GM10248 (cell line): ENCODE results near the gene RNF130.
"Not testable (repeated sequence)": the region's sequence is repeated elsewhere in the genome, so short reads cannot be mapped to it uniquely, and the experiment has no call there.

Experiments used
- CTCF ChIA-PET: fragments of 300-600 bp; sonication (Branson Sonifier 250); formaldehyde crosslinking; extraction: SDS; loops from one replicate; lab custom pipeline; 2021; ENCODE audit warnings: antibody characterized with exemption; lab: Yijun Ruan, JAX
- POLR2A ChIA-PET: fragments of 350-650 bp; sonication (Branson Sonifier 250); formaldehyde crosslinking; extraction: SDS; loops from one replicate; lab custom pipeline; 2020; ENCODE audit warnings: antibody characterized with exemption; lab: Yijun Ruan, JAX
- DNase-seq: peaks from one replicate; pipeline ENCODE4 v3.0.0; 2012; ENCODE audit errors: extremely low spot score
- CTCF ChIP-seq: IDR thresholded peaks from 2 replicates; pipeline ENCODE4 v1.5.1; 2012; ENCODE audit warnings: mild to moderate bottlenecking, low read depth; ENCODE audit errors: extremely low read depth, missing control alignments, control extremely low read depth

The RNF130 gene

GRCh38 chr5:180026734-180027458 lies 44.7 kb downstream of the RNF130 start:
- DNase-seq, result no peak
- CTCF ChIA-PET, result interaction anchor here (2.6 kb wide), 1 partner anchor 13 kb away, joined by 6 read pairs; no protein-coding TSS in a partner anchor
- TF ChIP-seq CTCF, result no peak
- POLR2A ChIA-PET, result no interaction called here

- no peak for TF ChIP-seq CTCF
- CTCF ChIA-PET, result no interaction called here
- DNase-seq, result no peak
- POLR2A ChIA-PET, result no interaction called here
These were observed 45.2 kb downstream of the RNF130 start for GRCh38 chr5:180026320-180026719.

- ChIA-PET POLR2A (no interaction called here), CTCF (interaction anchor here (0.9 kb wide), 1 partner anchor 9 kb away, joined by 3 read pairs; no protein-coding TSS in a partner anchor)
These were observed 49.7 kb downstream of the RNF130 start for GRCh38 chr5:180021900-180022299.

GRCh38 chr5:180020176-180020575 lies 51.4 kb downstream of the RNF130 start:
- ChIA-PET POLR2A (no interaction called here), CTCF (no interaction called here)
- TF ChIP-seq CTCF, result no peak
- DNase-seq, result no peak

More at GRCh38 chr5:180021900-180022299, 49.7 kb downstream of the RNF130 start:
- DNase-seq, result no peak
- TF ChIP-seq CTCF, result no peak

GRCh38 chr5:180018347-180019060 lies 53.1 kb downstream of the RNF130 start:
- CTCF ChIA-PET, result interaction anchor here (0.8 to 1.3 kb wide), 2 partner anchors 10 to 27 kb away, joined by 3 read pairs; no protein-coding TSS in a partner anchor
- POLR2A ChIA-PET, result no interaction called here
- TF ChIP-seq CTCF, result no peak

GRCh38 chr5:180015523-180015922 lies 56.0 kb downstream of the RNF130 start:
- CTCF ChIA-PET, DNase-seq, POLR2A ChIA-PET: not testable (repeated sequence)

More at GRCh38 chr5:180018347-180019060, 53.1 kb downstream of the RNF130 start:
- no peak for DNase-seq
